M059J (cell line): ENCODE data around the gene MRPS5. TPM values are rescaled to one million over a fixed set of nuclear protein-coding genes. Genes with fewer than 3 reads are reported as not detected.
A peak's percentile ranks its signal among the peaks of the same experiment; 100 is the strongest.

Source experiments
- DNase-seq: peaks from one replicate; pipeline ENCODE4 v3.0.0-alpha.2; 2012; ENCODE audit warnings: low read depth
- total RNA-seq: library from RNA; depleted of rRNA; stranded (reverse); fragments of >200 nt; shearing (Covaris generic); gene quantifications from 2 replicates; pipeline ENCODE4 v1.2.3, GENCODE V29; 2014

MRPS5 gene
- total RNA-seq, 1 experiment from 2014 or later: 66.4 TPM

- no peak for DNase-seq
Observed at GRCh38 chr2:95061119-95061512, 60.5 kb downstream of the MRPS5 start.

GRCh38 chr2:95060446-95061118 lies 61.0 kb downstream of the MRPS5 start:
- no peak for DNase-seq

DNA sequence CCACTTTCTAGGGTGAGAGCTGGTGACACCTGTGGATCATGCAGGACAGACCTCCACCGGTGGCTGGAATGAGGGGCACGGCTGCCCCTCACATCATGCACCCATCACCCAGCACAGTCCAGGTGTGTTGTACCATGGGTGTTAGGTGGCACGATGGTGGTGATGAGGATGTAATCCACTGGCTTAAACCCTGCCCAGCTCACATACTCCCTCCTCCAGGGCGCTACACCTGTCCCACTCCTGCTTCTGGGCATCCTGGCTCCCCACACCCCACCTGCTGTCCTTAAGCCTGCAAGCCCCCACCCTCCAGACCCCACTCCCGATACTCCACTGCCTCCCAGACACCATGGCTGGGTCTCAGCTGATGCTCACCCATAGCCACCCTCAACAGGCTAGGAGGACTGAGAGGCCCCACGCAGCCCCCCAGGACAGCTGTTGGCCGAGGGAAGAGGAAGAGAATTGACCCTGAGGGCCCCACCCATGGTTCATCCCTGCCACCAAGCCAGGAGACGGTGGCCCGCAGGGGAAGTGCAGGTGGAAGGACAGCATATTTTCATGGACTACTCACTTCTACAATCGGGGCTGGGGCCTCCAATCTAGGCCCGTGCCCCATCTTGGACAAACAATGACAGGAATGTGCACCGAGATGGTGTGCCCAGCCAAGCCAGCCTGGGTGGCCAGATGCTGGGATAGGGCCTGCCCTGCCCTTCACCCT lies 61.8 kb downstream of the MRPS5 start:
- no peak for DNase-seq

DNA sequence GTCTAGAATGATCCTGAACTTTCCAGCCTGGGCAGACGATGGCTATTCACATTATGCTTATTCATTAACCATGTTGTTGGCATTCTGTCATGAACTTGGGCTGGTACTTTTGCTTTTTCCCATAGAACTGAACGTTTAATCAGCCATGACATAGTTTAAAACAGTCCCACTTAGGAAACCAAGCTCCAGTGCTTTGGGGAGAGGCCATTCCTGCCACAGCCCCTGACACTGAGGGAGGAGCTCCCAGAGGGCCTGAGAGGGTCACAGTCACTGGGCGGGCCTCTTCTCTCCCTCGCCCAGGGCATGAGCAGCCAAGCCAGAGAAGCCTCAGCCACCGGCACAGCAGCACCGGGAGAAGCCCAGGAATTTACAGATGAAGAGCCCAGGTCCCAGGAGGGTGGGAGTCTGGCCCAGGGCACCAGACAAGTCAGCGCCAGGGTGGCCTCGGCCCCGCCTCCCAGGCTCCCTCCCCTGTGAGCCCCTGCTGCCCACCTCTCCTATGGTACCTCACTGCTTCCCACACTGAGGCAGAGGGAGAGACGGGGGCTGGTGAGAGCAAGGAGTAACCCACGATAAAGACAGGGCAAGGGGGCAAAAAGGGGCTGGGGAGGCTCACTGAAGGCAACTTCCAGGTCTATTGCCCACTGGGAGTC lies 62.5 kb downstream of the MRPS5 start:
- DNase-seq: no peak

DNA sequence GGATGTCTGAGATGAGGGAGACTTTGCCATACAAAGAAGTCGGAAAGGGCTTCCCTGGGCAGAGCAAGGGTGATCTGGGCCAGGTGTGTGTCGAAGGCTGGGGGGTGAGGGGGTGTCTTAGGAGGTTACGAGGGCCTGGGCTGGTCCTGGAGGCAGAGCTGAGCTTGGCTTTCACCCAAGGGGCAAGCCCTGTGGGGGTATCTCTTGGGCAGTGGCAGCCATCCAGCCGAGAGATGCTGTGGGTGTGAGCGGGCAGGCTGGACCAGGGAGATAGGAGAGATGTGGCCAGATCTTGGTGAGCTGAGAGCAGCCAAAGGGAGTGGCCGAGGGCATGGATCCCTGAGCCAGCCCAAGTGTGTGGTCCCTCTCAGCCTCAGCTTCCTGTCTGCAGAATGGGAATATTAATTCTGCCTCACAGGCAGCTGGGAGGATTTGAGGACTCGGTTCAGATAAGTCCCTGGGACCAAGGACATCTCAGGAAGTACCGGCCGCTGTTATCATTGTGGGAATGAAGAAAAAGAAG lies 63.1 kb downstream of the MRPS5 start:
- no peak for DNase-seq

DNA sequence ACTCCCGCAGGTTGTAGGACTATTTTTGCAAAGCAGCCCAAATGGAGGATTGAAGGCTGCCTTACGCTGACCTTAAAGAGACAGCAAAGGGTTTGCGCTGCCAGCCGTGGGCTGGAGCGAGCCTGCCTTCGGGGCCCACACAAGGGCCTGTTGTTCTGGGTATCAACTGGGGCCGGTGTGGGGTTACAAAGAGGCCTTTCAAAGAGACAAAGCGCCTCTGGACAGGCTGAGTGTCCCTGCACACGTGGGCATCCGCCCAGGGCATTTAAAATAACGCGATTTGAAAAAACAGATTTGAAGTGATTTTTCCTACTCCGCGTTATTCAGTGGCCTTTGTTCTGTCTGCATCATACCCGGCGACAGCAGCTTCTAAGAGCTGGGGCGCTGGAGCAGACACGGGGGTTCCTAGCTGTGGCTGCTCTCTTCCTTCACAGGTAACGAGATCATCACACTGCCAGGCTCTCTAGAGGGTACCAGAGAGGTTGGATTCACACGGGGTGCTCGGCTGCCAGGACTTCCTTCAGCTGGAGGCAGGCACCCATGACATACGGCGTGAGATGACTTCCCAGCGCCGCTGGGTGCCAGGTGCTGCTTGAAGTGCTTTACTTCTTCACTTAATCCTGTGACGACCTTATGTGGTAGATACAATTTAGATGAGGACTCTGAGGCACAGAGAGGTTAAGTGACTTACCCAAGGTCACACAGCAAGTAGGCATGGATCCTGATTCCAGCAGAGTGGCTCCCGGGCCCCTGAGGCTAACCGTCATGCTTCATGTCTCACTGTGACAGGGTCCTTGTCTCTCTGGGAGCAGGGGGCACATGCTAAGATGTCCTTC lies 63.9 kb downstream of the MRPS5 start:
- no peak for DNase-seq

GRCh38 chr2:95056461-95057459 lies 64.8 kb downstream of the MRPS5 start:
- DNase-seq: peak; percentile 94

DNA sequence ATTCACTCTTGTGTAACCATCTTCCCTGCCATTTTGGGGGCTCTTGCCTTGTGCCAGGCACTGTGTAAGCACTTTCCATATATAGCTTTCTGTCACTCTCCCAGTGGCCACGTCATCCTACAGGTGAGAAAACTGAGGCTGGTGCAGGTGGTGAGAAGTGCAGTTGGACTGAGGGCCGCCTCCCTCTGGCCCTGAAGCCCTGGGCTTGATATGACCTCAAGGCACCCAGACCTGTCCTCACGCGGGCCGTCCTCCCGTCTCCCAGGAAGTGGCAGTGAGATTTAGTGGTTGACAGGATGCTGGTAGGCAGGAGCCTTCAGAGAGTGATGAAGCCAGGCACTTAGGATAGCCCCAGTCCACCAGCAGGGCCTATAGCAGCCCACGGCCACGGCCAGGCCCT lies 65.6 kb downstream of the MRPS5 start:
- no peak for DNase-seq

DNA sequence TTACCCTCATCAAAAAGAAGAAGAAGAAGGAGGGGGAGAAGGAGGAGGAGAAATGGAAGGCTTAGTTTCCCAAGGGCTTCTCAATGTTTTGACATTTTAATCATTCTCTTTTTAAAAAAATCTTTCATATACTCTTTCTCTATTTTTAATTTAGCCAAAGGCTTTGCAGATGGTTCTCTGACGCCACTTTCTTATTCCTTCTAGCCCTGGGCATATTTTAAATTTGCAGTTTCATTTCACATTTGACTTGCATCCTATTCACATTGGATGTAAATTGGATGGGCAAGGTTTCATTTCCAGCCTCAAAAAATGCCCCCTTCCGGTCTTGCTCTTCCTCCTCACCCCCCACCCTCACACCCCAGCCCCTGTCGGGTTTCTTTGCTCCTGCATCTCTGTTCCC lies 66.3 kb downstream of the MRPS5 start:
- no peak for DNase-seq

- DNase-seq: no peak
Observed at GRCh38 chr2:95054016-95054415, 67.6 kb downstream of the MRPS5 start.

DNA sequence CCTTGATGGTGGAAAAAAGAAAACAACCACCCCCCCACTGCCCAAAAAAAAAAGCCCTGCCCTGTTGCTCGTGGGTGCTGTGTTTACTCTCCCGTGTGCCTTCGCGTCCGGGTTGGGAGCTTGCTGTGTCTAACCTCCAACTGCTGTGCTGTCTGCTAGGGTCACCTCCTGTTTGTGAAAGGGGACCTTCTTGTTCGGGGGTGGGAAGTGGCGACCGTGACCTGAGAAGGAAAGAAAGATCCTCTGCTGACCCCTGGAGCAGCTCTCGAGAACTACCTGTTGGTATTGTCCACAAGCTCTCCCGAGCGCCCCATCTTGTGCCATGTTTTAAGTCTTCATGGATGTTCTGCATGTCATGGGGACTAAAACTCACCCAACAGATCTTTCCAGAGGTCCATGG lies 68.1 kb downstream of the MRPS5 start:
- DNase-seq: no peak

DNA sequence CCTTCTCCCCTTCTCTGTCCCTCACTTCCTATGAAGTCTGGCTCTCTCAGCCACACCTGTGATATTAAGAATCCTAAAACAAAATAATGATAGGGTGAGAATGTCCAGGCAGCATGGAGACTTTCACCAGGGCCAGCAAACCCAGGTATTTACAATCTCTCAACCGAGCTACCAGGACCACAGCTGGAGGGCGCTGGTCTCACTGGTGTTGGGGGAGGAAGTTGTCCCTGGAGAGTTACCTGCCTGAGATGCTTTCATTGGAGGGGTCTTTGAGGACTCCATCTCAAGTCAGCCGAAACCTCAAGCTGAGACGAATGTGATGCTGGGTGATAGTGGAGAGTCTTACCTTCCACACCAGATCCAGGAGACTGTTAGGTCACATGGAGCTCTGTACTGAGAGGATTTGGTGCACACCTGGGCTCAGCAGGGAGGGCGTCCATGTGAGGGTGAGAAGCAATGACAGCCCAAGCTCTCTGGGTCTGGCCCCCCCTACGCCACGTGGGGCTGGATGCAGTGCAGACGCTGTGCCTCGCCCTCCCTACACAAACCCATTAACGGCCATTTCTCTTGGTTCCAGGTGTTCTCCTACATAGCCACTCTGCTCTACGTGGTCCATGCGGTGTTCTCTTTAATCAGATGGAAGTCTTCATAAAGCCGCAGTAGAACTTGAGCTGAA lies 68.7 kb downstream of the MRPS5 start:
- DNase-seq: no peak

- DNase-seq: peak; percentile 83
Observed at GRCh38 chr2:95052307-95052706, 69.3 kb downstream of the MRPS5 start.

- no peak for DNase-seq
Observed at GRCh38 chr2:95051626-95052025, 70.0 kb downstream of the MRPS5 start.

DNA sequence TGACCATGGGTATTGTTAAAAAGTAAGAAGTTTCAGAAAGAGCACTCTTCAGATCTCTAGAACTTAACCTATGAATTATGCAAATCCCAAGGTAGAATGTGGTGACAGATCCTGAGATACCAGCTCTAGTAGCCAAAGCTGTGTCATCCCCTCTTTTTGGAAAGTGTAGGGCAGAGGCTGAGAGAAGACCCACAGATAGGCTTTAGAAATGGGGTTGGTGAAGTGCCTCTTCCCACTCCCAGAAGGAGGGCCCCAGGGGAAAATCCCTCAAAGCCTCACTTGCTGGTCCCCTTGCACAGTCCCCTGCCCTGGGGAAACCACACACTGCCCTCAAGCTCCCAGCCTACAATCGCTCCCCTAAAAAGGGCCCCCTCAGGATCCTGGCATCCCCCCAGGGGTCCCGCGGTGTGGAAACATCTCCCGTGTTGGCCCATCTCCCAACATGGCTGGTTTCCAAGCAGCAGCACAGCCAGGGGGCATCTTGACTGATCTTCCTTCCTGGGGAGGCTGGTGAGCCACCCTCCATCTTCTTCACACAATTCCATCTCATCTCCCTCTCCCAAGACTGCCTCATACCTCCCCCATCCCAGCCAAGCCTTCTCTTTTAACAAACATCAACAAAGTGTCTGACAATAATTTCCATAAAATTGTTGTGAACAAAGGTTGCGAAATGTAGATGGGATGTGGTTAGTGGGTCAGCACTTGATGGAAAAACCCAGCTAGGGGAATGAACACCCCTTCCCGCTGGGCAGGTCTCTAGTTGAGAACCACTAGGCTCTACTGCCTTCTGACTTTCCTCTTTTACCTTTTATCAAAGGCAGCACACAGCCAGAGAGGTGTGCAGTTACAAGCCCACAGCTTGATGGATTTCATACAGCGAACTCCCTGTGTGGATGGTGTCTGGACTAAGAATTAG lies 71.0 kb downstream of the MRPS5 start:
- DNase-seq: peak; percentile 53

GRCh38 chr2:95049961-95050360 lies 71.6 kb downstream of the MRPS5 start:
- DNase-seq: no peak

DNA sequence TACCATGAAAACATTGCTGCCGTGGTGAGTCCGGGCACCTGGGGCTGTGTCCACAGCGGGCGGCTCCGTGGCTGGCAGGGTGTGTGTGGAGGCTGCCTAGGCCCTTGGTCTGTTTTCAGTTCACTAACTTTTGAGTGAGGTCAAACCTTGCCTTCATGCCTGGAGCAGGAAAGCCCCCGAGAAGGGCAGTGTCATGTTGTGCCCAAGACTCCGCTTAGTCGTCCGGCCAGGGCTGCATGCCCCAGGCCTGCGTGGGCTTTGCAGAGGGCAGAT lies 72.0 kb downstream of the MRPS5 start:
- DNase-seq: no peak

DNA sequence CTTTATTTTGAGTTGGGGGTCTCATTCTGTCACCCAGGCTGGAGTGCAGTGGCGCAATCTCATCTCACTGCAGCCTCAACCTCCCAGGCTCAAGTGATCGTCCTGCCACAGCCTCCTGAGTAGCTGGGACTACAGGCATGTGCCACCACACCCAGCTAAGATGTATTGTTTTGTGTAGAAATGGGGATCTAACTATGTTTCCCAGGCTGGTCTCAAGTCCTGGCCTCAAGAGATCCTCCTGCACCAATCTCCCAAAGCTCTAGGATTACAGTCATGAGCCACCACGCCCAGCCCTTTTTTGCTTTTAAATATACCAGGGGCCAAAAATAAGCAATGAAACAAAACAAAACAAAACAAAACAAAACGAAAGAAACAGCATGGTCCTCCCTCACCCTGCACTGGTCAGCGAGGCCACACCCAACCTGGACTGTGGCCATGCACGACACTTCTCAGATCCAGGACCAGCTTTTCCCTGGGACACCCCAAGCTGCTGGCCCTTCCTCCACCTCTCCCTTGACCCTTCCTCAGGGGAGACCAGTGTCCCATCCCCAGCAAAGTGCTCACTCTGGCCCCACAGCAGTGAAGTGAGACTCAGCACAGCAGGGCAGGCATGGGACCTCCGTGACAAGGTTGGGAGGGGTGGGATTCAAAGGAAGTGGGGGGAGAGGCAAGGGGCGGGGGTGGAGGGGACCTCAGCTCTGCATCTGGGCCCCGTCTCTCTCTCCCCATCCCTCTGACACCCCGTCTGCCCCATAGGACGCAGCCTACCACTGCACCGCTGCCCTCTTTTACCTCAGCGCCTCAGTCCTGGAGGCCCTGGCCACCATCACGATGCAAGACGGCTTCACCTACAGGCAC lies 72.6 kb downstream of the MRPS5 start:
- no peak for DNase-seq
